ENCODE measurements around the gene ABCA2.

The ABCA2 gene

GRCh38 chr9:137021568-137021978, 6.5 kb downstream of the ABCA2 start:
- Histone ChIP-seq H3K4me2 (no peak overlapping the region), H3K36me3 (ENCODE audit: insufficient read depth) (no peaks in the 10 kb centered on the region), H3K27me3 (ENCODE audit: insufficient read depth, low read depth) (peaks cover 5% of the 10 kb centered on the region; the same call in 1 of the 2 replicates), H4K20me1 (ENCODE audit: insufficient read depth) (no peaks in the 10 kb centered on the region), H3K4me3 (IDR thresholded peaks at IDR 0.05; ENCODE audit: insufficient read depth, low read depth, low read length) (no peak overlapping the region), H3K27ac (no peak overlapping the region), H3K4me1 (ENCODE audit: low read depth, poor library complexity, severe bottlenecking) (peaks cover 4% of the 10 kb centered on the region), H2AFZ (ENCODE audit: low read depth) (no peak overlapping the region), H3K79me2 (ENCODE audit: insufficient read depth, low read depth) (no peaks in the 10 kb centered on the region), H3K9ac (no peak overlapping the region)
- TF ChIP-seq, protein P1, sequence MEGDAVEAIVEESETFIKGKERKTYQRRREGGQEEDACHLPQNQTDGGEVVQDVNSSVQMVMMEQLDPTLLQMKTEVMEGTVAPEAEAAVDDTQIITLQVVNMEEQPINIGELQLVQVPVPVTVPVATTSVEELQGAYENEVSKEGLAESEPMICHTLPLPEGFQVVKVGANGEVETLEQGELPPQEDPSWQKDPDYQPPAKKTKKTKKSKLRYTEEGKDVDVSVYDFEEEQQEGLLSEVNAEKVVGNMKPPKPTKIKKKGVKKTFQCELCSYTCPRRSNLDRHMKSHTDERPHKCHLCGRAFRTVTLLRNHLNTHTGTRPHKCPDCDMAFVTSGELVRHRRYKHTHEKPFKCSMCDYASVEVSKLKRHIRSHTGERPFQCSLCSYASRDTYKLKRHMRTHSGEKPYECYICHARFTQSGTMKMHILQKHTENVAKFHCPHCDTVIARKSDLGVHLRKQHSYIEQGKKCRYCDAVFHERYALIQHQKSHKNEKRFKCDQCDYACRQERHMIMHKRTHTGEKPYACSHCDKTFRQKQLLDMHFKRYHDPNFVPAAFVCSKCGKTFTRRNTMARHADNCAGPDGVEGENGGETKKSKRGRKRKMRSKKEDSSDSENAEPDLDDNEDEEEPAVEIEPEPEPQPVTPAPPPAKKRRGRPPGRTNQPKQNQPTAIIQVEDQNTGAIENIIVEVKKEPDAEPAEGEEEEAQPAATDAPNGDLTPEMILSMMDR (conservative IDR thresholded peaks at IDR 0.05; ENCODE audit: low read depth, low read length), result no peak

- Histone ChIP-seq H3K36me3 (ENCODE audit: insufficient read depth) (no peaks in the 10 kb centered on the region), H2AFZ (ENCODE audit: low read depth) (no peak overlapping the region), H3K4me1 (ENCODE audit: low read depth, poor library complexity, severe bottlenecking) (peaks cover 4% of the 10 kb centered on the region), H3K4me2 (no peak overlapping the region), H3K79me2 (ENCODE audit: insufficient read depth, low read depth) (no peaks in the 10 kb centered on the region), H3K27ac (no peak overlapping the region), H3K4me3 (IDR thresholded peaks at IDR 0.05; ENCODE audit: insufficient read depth, low read depth, low read length) (no peak overlapping the region), H4K20me1 (ENCODE audit: insufficient read depth) (no peaks in the 10 kb centered on the region), H3K27me3 (ENCODE audit: insufficient read depth, low read depth) (peaks cover 5% of the 10 kb centered on the region; the same call in 1 of the 2 replicates), H3K9ac (no peak overlapping the region)
- TF ChIP-seq, protein P1 (conservative IDR thresholded peaks at IDR 0.05; ENCODE audit: low read depth, low read length), result no peak
Observed at GRCh38 chr9:137020771-137021567, 7.1 kb downstream of the ABCA2 start.

GRCh38 chr9:137019891-137020683, 8.0 kb downstream of the ABCA2 start:
- no peaks in the 10 kb centered on the region for H4K20me1 ChIP-seq (ENCODE audit: insufficient read depth)
- H3K4me3 ChIP-seq (IDR thresholded peaks at IDR 0.05; ENCODE audit: insufficient read depth, low read depth, low read length), result no peak overlapping the region
- H3K27ac ChIP-seq, result no peak overlapping the region
- no peak overlapping the region for H3K4me2 ChIP-seq
- TF ChIP-seq, protein P1 (conservative IDR thresholded peaks at IDR 0.05; ENCODE audit: low read depth, low read length), result no peak
- H3K4me1 ChIP-seq (ENCODE audit: low read depth, poor library complexity, severe bottlenecking), result peaks cover 4% of the 10 kb centered on the region
- H3K79me2 ChIP-seq (ENCODE audit: insufficient read depth, low read depth), result no peaks in the 10 kb centered on the region
- H2AFZ ChIP-seq (ENCODE audit: low read depth), result no peak overlapping the region
- H3K36me3 ChIP-seq (ENCODE audit: insufficient read depth), result no peaks in the 10 kb centered on the region
- H3K27me3 ChIP-seq (ENCODE audit: insufficient read depth, low read depth), result peaks cover 5% of the 10 kb centered on the region; the same call in 1 of the 2 replicates
- no peak overlapping the region for H3K9ac ChIP-seq

DNA sequence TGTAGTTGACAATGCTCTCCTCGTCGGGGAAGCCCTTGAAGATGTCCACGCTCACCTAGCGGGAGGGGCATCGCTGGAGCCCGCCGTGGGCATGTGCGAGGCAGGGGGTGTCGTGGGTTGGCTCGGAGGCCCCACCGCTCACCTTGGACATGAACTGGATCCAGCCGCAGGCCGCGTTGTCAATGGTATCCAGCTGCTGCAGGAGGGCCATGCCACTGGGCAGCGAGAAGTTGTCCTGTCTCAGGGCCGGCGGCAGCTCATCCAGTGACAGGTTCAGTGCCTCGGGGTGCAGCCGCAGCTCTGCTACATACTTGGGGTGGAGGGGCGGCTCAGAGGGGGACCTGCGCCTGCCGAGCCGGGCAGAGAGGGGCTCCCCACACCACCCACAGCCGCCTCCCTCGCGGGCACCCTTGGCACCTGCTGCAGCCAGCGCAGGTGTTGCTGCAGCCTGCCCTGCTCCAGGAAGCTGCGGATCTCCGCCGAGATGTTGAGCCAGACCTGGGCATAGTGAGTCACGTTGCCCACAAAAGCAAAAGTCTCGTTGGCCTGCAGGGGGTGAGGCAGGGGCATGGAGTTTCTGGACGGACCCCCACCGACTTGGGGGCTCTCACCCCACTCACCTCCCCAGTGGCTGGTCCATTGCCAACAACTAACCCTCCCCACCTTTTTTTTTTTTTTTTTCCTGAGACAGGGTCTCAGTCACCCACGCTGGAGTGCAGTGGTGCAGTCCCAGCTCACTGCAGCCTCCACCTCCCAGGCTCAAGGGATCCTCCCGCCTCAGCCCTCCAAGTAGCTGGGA, 9.1 kb downstream of the ABCA2 start:
- Histone ChIP-seq H4K20me1 (ENCODE audit: insufficient read depth) (no peaks in the 10 kb centered on the region), H3K4me1 (ENCODE audit: low read depth, poor library complexity, severe bottlenecking) (peaks cover 4% of the 10 kb centered on the region), H3K27me3 (ENCODE audit: insufficient read depth, low read depth) (peaks cover 5% of the 10 kb centered on the region; the same call in 1 of the 2 replicates), H3K27ac (no peak overlapping the region), H3K79me2 (ENCODE audit: insufficient read depth, low read depth) (no peaks in the 10 kb centered on the region), H3K4me3 (IDR thresholded peaks at IDR 0.05; ENCODE audit: insufficient read depth, low read depth, low read length) (no peak overlapping the region), H3K4me2 (no peak overlapping the region), H3K9ac (no peak overlapping the region), H3K36me3 (ENCODE audit: insufficient read depth) (no peaks in the 10 kb centered on the region), H2AFZ (ENCODE audit: low read depth) (no peak overlapping the region)
- TF ChIP-seq, protein P1 (conservative IDR thresholded peaks at IDR 0.05; ENCODE audit: low read depth, low read length), result no peak

Measured in KMS-11 (cell line).